Measurements from ENCODE around the gene LTC4S.

GRCh38 chr5:179840321-179840720 is 46.5 kb downstream of the LTC4S start:
- TF ChIP-seq CTCF (IDR thresholded peaks at IDR 0.05; ENCODE audit: low read depth, low read length), result no peak
- no peak for TF ChIP-seq POLR2A (IDR thresholded peaks at IDR 0.05; ENCODE audit: extremely low read depth, insufficient read length)
